Lower leg skin (tissue), 4 donors: ENCODE measurements around the gene KIDINS220. TPM values are rescaled to one million over a fixed set of nuclear protein-coding genes. Genes with fewer than 3 reads are reported as not detected.
"Not testable (repeated sequence)": the region's sequence is repeated elsewhere in the genome, so short reads cannot be mapped to it uniquely, and the experiment has no call there.

Experiments
- DNase-seq, 2 donors: peaks; one replicate each; pipeline ENCODE4 v3.0.0-alpha.2; 2019; ENCODE audit warnings: low spot score in 2 of 2
- H3K4me3 ChIP-seq: fragments of 200-600 bp; sonication (generic); 2 replicates; pipeline ENCODE4 v1.5.1; 2017; ENCODE audit warnings: mild to moderate bottlenecking, low read depth; ENCODE audit not compliant: poor library complexity, severe bottlenecking
- POLR2A ChIP-seq, 2 donors: fragments of 450-650 bp; IDR thresholded peaks; one replicate each; pipeline ENCODE4 v1.6.1; 2016 to 2017; ENCODE audit warnings: antibody characterized with exemption in 2 of 2, mild to moderate bottlenecking in 1 of 2, moderate library complexity in 1 of 2
- WGBS, 2 donors: methylation state at CpG; one replicate each; pipeline ENCODE4 v1.1.5; 2018; 5-methylcytosine and 5-hydroxymethylcytosine counted together
- intact Hi-C: fragments of 100-400 bp; cut with DNase I; formaldehyde crosslinking; loops from one replicate; pipeline ENCODE4 v1.15.0; 2023; ENCODE audit warnings: low total_unique reads
- total RNA-seq, 4 donors: library from RNA; depleted of rRNA; stranded (reverse); fragments of >200 nt; gene quantifications; one replicate each; pipeline ENCODE4 v1.1.0, GENCODE V29; 2016
- TF ChIP-seq, protein P1 (sequence below), 3 donors: fragments of 450-650 bp; IDR thresholded peaks; one replicate each; pipeline ENCODE4 v1.5.1; 2016; ENCODE audit warnings: antibody characterized with exemption in 3 of 3, mild to moderate bottlenecking in 3 of 3, moderate library complexity in 2 of 3

The KIDINS220 gene
- total RNA-seq, 4 donors from 2014 or later = 44.6 to 65.0 (median 51.9) TPM

DNA sequence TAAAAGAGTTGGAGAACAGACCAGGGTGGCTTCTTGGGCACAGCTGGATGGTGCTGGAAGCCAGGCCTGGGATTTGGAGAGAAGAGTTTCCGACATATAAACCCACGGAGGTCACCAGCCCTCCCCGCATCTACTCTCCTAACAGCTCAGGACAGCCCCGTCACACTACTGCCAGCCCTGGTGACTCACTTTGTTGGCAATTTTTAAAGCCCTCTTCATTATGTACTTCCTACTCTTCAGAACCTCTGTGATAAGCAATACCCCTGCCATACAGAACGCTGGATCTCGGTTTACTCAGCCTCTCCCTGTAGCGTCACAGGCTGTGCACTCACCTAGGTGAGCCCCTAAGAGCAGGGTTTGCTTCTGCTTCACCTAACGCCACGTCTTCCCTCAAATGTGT lies 107.5 kb downstream of the KIDINS220 start:
- intact Hi-C loops = no loop called here
- no peak for DNase-seq
- no peak for TF ChIP-seq POLR2A (IDR thresholded peaks at IDR 0.05)
- TF ChIP-seq, protein P1, sequence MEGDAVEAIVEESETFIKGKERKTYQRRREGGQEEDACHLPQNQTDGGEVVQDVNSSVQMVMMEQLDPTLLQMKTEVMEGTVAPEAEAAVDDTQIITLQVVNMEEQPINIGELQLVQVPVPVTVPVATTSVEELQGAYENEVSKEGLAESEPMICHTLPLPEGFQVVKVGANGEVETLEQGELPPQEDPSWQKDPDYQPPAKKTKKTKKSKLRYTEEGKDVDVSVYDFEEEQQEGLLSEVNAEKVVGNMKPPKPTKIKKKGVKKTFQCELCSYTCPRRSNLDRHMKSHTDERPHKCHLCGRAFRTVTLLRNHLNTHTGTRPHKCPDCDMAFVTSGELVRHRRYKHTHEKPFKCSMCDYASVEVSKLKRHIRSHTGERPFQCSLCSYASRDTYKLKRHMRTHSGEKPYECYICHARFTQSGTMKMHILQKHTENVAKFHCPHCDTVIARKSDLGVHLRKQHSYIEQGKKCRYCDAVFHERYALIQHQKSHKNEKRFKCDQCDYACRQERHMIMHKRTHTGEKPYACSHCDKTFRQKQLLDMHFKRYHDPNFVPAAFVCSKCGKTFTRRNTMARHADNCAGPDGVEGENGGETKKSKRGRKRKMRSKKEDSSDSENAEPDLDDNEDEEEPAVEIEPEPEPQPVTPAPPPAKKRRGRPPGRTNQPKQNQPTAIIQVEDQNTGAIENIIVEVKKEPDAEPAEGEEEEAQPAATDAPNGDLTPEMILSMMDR (IDR thresholded peaks at IDR 0.05) = no peak
- 85 to 89% methylated on average over 9 of the region's 9 CpGs for whole genome bisulfite sequencing, 2 donors
- no peak overlapping the region for H3K4me3 ChIP-seq

DNA sequence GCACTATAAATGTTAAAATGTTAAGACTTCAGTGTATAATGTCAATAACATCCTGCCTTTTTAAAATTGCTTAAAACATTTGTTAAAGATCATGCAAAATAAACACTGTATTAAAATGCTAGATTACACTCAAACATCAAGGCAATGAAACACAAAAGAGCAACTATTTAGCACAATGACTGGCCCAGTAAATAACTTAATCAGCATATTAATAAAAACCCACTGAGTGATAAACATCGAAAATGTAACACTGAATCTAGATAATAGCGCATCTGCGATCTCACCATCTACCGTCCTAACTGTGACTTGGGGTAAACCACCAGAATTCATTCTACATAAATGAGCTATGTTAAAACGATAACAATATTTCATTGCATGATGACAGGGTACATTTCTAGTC lies 108.3 kb downstream of the KIDINS220 start:
- intact Hi-C loops = not testable (repeated sequence)

DNA sequence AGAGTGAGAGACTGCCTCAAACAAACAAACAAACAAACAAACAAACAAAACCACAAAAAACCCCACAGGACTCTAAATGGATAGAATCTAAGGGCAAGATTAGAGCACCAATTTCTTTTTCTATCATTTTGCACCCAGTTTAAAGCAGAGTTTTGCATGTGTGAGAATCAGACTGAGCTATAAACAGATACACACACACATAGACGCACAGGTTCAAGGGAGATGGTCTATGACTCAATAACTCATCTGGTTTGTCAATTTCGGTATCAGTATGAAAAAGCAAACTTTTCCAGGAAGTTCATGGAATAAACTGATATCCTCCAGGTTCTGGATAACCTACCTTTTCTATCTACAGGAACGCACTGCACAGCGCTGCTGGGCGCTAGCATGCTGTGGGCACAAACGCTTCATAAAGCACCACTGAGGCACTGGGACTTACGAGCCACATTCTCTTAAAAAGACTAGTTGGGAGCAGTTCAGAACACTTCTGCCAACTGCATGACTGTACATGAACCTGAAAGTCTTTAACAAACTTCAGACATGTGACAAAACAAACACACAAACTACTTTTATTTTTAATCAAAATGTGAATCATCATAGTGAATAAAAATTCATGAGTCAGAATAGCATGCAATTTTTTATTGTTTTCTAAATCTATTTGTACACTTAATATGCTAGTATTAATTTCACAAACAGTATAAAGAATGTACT lies 109.0 kb downstream of the KIDINS220 start:
- WGBS, 2 donors = 84 to 90% methylated on average over 7 of the region's 7 CpGs
- intact Hi-C loops = no loop called here
- DNase-seq = no peak
- no peak overlapping the region for H3K4me3 ChIP-seq
- no peak for TF ChIP-seq POLR2A (IDR thresholded peaks at IDR 0.05)
- TF ChIP-seq, protein P1 (IDR thresholded peaks at IDR 0.05) = no peak

More for the DNA sequence above, 108.3 kb downstream of the KIDINS220 start:
- not testable (repeated sequence) for DNase-seq, H3K4me3 ChIP-seq
- WGBS, 2 donors = 88 to 90% methylated on average over 5 of the region's 5 CpGs

DNA sequence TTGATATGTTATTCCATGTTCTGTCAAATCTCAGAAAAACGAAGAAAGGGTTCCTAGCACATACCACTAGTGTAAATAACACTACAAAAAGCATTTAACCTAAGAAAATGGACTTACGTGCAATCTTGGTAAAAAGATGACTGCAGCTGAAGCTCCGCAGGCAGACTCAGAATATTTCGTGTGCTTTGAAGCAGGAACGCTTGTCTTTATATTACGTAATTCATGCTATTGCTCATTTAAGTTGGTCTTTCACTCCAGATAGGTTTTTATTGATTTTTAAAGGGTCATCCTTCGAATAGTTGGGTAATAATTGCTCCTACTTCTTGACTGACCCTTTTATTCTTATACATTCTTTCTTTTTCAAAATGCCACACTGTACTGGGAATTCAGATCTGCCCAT lies 111.6 kb downstream of the KIDINS220 start:
- no peak for DNase-seq
- intact Hi-C loops = no loop called here
- TF ChIP-seq POLR2A (IDR thresholded peaks at IDR 0.05) = no peak
- TF ChIP-seq, protein P1 (IDR thresholded peaks at IDR 0.05) = no peak
- no peak overlapping the region for H3K4me3 ChIP-seq
- WGBS, 2 donors = 90 to 92% methylated on average over 7 of the region's 7 CpGs

DNA sequence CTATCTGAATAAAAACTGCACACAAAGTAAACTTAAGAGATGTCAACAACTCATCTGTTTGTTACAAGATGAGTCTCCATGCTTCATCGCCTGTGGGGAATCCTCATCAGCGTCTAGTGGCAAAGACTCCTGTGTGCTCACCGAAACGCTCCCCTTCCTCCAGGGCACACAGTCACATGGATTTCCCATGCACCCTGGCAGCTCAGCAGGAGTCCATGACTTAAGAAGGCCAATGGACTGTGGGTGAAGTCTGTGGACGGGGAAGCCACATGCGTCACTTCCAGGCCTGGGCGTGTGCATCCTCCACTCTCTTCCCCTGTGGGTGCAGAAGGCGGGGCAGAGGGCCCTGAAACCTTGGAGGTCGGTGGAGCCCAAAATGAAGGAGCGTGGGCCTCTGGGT lies 114.4 kb downstream of the KIDINS220 start:
- H3K4me3 ChIP-seq = no peak overlapping the region
- TF ChIP-seq POLR2A (IDR thresholded peaks at IDR 0.05) = no peak
- TF ChIP-seq, protein P1 (IDR thresholded peaks at IDR 0.05) = no peak
- no peak for DNase-seq
- intact Hi-C loops = no loop called here
- whole genome bisulfite sequencing, 2 donors = 84 to 87% methylated on average over 10 of the region's 10 CpGs

DNA sequence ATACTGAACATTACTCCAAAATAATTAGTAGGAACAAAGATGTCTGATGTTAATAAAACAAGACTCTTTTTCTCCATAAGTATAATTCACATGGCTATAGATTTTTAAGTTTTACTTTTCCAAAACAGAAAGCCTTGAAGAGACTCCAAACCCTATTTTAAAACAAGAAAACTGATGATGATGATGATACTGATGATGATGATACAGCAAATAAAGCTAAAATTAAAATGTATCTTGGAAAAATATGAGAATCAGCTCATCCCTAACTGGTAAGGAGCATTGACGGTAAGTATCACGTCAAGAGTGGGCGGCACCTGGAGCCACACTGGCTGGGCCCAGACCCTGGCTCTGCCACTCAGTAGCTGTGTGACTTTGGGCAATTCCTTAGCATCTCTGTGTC lies 116.0 kb downstream of the KIDINS220 start:
- TF ChIP-seq POLR2A (IDR thresholded peaks at IDR 0.05) = no peak
- no peak for DNase-seq
- no peak overlapping the region for H3K4me3 ChIP-seq
- intact Hi-C loops = no loop called here
- 86 to 95% methylated on average over 3 of the region's 3 CpGs for WGBS, 2 donors

DNA sequence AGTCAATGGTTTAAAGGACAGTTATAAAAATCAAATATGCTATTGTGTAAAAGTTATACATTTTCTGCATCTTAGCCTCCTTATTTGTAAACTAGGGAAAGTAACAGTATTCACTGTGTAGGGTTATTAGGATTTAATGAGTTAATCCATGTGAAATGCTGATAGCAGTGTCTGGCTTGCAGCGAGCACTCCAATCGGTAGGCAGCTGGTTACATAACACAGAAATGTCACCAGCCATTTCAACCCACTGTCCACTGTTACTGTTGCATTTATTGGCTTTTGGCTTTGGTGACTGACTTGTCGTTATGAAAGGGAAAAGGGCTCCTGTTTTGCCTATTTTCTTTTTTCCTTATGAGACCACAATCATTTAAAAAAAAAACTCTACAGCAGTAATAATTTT lies 116.7 kb downstream of the KIDINS220 start:
- H3K4me3 ChIP-seq = no peak overlapping the region
- intact Hi-C loops = no loop called here
- DNase-seq = no peak
- WGBS, 2 donors = 61 to 71% methylated on average over 3 of the region's 3 CpGs
- TF ChIP-seq, protein P1 (IDR thresholded peaks at IDR 0.05) = no peak
- TF ChIP-seq POLR2A (IDR thresholded peaks at IDR 0.05) = no peak
